GM20000 (cell line): ENCODE results near the gene PRELID1.

Experiments
- DNase-seq: peaks from one replicate; pipeline ENCODE4 v3.0.0; 2012; ENCODE audit warnings: low spot score
- CTCF ChIP-seq: IDR thresholded peaks from 2 replicates; pipeline ENCODE4 v1.5.1; 2012; ENCODE audit warnings: mild to moderate bottlenecking, control low read depth; ENCODE audit errors: extremely low read depth, missing control alignments

The PRELID1 gene

GRCh38 chr5:177316005-177316404, 12.4 kb downstream of the PRELID1 start:
- no peak for TF ChIP-seq CTCF
- no peak for DNase-seq

GRCh38 chr5:177317959-177318377, 14.4 kb downstream of the PRELID1 start:
- TF ChIP-seq CTCF: peak; percentile 87
- DNase-seq: peak; percentile 70

GRCh38 chr5:177319913-177320588, 16.5 kb downstream of the PRELID1 start:
- no peak for TF ChIP-seq CTCF
- DNase-seq: no peak

GRCh38 chr5:177320879-177321278, 17.3 kb downstream of the PRELID1 start:
- DNase-seq: no peak

DNA sequence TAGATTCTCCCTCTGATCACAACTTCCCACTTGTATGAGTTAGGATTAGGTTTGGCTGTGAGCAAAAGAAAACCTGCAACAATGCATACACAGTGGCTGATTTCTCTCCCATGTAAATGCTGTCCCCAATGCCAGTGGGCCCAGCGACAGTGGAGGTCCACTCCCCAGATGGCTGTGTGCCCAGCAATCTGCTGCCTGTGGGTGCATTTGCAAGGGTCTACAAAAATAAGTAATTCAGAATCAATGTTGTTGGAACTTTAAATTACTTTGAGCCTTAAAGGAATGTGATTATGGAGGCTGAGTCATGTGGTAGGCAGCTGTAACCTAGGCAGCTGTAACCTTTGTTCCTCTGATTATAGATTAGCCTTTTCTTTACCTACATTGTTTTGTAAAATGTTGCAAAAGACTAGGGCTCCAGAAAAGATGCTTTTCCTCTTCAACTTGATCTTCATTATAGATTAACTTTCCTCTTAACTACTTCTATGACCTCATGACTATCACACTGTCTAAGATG, 22.3 kb downstream of the PRELID1 start:
- TF ChIP-seq CTCF: no peak
- no peak for DNase-seq

More at GRCh38 chr5:177320879-177321278, 17.3 kb downstream of the PRELID1 start:
- TF ChIP-seq CTCF: no peak

GRCh38 chr5:177327539-177328522, 24.2 kb downstream of the PRELID1 start:
- no peak for DNase-seq

More at GRCh38 chr5:177327539-177328522, 24.2 kb downstream of the PRELID1 start:
- no peak for TF ChIP-seq CTCF
